Measurements from ENCODE around the gene ADK. TPM values are rescaled to one million over a fixed set of nuclear protein-coding genes. Genes with fewer than 3 reads are reported as not detected.

ADK gene
- total RNA-seq, 1 experiment from 2014 or later: 26.8 TPM

DNA sequence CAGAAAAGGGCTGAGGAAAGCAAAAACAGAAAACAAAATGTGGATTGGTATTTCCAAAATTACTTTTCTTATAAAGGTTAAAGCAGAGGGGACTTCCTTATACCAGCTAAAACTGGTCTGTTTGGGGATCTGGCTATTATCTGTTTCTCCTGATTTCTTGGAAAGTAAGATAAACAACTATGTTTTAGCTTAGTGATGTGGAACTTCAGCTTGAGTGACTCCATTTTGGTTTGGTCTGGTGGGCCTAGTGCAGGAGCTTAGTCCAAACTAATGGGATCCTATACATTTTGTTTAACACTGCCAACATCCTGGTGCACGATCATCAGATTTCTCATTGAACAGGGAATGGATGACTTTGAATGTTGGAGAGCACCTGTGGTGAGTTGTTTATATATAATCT is 283.5 kb downstream of the ADK start:
- Histone ChIP-seq H3K4me2 (ENCODE audit: insufficient read depth, insufficient read length, low read length) (no peak overlapping the region), H3K79me1 (ENCODE audit: insufficient read depth, low read depth, low read length, poor library complexity, severe bottlenecking) (no peaks in the 10 kb centered on the region), H3K4ac (ENCODE audit: low read depth, low read length) (no peak overlapping the region), H3K18ac (ENCODE audit: insufficient read length, low read depth, low read length) (no peak overlapping the region), H2BK120ac (ENCODE audit: low read depth, low read length, poor library complexity, severe bottlenecking) (no peak overlapping the region), H4K91ac (ENCODE audit: insufficient read length, low read depth, low read length) (no peak overlapping the region), H3K23me2 (ENCODE audit: insufficient read length, low read depth, low read length, poor library complexity, severe bottlenecking) (no peaks in the 10 kb centered on the region), H3K9me3 (ENCODE audit: control insufficient read depth, low read depth, low read length) (no peaks in the 10 kb centered on the region), H3K27me3 (ENCODE audit: insufficient read depth, low read length) (no peaks in the 10 kb centered on the region), H3K79me2 (ENCODE audit: insufficient read depth, low read length) (no peaks in the 10 kb centered on the region), H3T11ph (ENCODE audit: low read length) (no peak overlapping the region), H2BK5ac (ENCODE audit: insufficient read length, low read length) (no peak overlapping the region), H2BK15ac (ENCODE audit: low read depth, low read length) (no peak overlapping the region), H2BK20ac (ENCODE audit: low read depth, low read length, poor library complexity, severe bottlenecking) (no peak overlapping the region), H2AFZ (ENCODE audit: low read length) (no peak overlapping the region), H2AK5ac (ENCODE audit: insufficient read length, low read length) (no peak overlapping the region), H3K14ac (ENCODE audit: insufficient read depth, low read length) (no peak overlapping the region), H4K20me1 (ENCODE audit: control insufficient read depth, insufficient read depth, insufficient read length) (no peaks in the 10 kb centered on the region), H4K8ac (replicated peaks; ENCODE audit: insufficient read length, low read depth, low read length) (no peak overlapping the region), H3K4me1 (ENCODE audit: insufficient read depth, low read length) (no peaks in the 10 kb centered on the region), H3K56ac (ENCODE audit: insufficient read length, low read depth, low read length) (no peak overlapping the region), H3K27ac (ENCODE audit: insufficient read length, low read depth, low read length) (no peak overlapping the region), H2BK12ac (ENCODE audit: insufficient read length, low read depth, low read length) (no peak overlapping the region), H3K9ac (ENCODE audit: extremely low read depth, insufficient read length, low read length) (no peak overlapping the region), H3K23ac (ENCODE audit: insufficient read length, low read depth, low read length) (no peak overlapping the region), H4K5ac (ENCODE audit: insufficient read length, low read depth, low read length) (no peak overlapping the region)
- Mint-ChIP-seq H3K9me3 (no peaks in the 10 kb centered on the region), H3K27ac (no peak overlapping the region; a peak in 1 of 7 replicates), H3K36me3 (ENCODE audit: insufficient read depth in 1 of 3, low read depth in 3 of 3) (no peaks in the 10 kb centered on the region), H3K4me3 (no peak overlapping the region), H3K27me3 (ENCODE audit: low read depth) (no peaks in the 10 kb centered on the region), H3K4me1 (peaks cover 15 to 17% of the 10 kb centered on the region in 2 experiments)
- no CpG with 5 or more reads among the region's 1 CpG for WGBS (ENCODE audit: extremely low coverage, insufficient read length, low lambda C conversion rate)
- TF ChIP-seq, protein P1, sequence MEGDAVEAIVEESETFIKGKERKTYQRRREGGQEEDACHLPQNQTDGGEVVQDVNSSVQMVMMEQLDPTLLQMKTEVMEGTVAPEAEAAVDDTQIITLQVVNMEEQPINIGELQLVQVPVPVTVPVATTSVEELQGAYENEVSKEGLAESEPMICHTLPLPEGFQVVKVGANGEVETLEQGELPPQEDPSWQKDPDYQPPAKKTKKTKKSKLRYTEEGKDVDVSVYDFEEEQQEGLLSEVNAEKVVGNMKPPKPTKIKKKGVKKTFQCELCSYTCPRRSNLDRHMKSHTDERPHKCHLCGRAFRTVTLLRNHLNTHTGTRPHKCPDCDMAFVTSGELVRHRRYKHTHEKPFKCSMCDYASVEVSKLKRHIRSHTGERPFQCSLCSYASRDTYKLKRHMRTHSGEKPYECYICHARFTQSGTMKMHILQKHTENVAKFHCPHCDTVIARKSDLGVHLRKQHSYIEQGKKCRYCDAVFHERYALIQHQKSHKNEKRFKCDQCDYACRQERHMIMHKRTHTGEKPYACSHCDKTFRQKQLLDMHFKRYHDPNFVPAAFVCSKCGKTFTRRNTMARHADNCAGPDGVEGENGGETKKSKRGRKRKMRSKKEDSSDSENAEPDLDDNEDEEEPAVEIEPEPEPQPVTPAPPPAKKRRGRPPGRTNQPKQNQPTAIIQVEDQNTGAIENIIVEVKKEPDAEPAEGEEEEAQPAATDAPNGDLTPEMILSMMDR (conservative IDR thresholded peaks at IDR 0.05): no peak
- no peak for DNase-seq
